Measurements from ENCODE around the gene PPP1R12B.
"Not testable (repeated sequence)": the region's sequence is repeated elsewhere in the genome, so short reads cannot be mapped to it uniquely, and the experiment has no call there.

The PPP1R12B gene

DNA sequence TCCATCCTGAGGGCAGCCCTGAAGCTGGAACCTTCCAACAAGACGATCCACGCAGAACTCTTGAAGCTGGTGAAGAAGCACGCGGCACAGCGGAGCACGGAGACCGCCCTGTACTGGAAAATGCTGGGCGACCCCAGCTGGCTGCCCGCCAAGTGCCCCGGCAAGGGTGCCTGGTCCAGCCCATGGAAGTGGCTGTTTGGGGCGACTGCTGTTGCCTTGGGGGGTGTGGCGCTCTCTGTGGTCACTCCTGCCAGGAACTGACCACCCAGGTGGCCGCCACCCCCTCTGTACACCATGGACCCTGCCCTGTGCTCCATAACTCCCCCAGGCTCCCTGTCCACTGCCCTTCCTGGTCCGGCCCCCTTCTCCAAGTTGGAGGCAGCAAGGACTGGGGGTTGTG lies 90.8 kb downstream of the PPP1R12B start:
- no peak for DNase-seq (ENCODE audit: low read depth)

GRCh38 chr1:202448140-202448539 lies 99.6 kb downstream of the PPP1R12B start:
- not testable (repeated sequence) for DNase-seq (ENCODE audit: low read depth)

- not testable (repeated sequence) for DNase-seq (ENCODE audit: low read depth)
Measured at GRCh38 chr1:202451641-202452040, 103.1 kb downstream of the PPP1R12B start.

- no peak for DNase-seq (ENCODE audit: low read depth)
Measured at GRCh38 chr1:202452508-202452907, 104.0 kb downstream of the PPP1R12B start.

GRCh38 chr1:202456372-202457169 lies 108.1 kb downstream of the PPP1R12B start:
- not testable (repeated sequence) for DNase-seq (ENCODE audit: low read depth)

DNA sequence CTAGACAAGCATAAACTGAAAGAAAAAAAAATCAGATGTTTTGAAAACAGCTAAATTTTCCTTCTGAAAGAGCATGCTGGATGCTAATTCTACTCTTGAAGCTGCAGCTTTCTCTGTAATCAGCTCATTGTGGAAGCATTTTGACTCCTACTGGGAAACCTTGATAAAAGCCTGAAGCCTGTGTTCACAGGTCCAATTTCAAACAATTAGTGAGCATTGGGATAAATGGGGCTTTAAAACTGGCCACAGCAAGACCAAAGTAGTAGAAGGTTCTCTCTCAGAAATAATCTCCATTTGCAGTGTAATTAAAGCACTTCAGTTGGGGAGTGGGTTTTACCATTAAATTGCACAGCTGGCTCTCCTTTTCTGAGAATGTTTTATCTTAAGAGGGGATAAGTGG lies 110.2 kb downstream of the PPP1R12B start:
- DNase-seq (ENCODE audit: low read depth): not testable (repeated sequence)

DNA sequence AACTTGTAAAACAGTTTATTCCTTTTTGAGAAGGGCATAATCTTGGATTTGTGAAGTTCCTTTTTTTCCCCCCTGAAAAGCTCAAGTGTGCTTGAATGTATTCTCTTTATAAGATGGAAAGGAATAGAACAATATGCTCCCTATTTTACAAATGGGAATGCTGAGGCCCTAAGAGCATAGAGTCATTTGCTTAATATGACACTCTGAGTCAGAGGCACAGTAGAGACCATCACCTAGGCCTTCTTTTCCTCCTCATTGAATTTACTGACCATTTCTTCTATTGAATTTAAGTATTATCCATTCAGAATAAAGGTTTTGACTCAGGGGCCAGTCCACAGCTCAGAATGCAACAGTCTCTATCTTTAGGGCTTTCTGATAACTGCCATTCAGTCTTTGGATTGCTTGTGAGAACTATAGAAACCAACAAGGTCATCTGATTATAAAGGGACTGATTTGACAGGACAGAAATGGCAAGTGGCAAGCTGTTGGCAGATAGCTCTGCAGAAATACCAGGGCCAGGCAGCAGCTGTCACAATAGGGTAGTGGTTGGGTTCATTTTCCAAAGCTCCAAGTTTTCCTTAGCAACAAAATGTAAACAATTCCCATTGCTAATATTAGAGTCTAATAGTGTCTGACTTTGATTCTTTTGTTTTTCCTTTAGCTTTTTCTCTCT lies 111.1 kb downstream of the PPP1R12B start:
- DNase-seq (ENCODE audit: low read depth): not testable (repeated sequence)

DNA sequence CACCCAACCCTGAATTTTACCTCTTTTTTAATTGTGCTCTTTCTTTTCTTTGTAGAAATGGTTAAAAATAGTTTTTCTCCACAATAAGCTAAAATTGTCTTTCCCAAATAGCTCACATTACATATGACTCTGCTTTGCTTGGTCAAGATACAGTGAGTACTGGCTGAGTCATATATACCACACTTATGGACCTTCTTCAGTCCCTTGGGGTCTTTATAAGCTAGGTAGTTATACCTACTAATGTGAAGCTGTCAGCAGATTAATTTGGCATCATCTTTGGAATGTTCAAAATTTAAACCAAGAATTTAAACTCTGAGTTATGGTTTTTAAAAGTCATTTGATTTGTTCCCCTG lies 111.6 kb downstream of the PPP1R12B start:
- DNase-seq (ENCODE audit: low read depth): not testable (repeated sequence)

DNA sequence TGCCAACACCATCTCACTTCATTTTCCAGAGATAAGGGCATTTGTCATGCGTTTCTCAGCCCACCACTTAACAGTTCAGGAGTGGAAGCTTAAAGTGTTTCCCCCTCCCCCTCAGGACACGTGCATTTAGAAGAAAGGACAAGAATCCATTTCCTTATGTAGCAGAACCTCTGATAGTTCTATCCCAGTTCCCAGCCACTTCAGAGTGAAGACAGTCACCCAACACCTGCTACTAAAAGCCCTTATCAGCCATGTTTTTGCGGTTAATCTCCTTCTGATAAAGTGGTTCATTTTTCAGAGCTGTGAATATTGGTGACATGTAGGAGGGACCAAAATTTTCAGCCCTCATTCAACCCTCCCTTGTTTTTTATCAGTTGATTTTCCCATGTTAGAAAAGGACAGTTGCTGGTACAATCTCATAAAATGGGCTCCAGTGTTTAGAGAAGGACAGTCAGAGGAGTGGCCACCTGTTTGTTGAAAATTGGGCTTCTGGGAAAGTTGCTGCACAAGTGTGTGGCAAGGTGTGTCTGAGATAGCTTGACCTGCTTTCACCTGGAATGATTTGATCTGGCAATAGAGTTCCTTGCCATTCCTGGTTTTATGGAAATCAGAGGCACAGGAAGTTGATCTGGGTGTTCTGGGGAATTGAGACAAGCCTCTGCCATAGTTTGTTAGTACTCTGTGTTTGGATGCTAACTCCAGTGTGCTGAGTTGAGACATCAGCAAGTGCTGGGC lies 114.0 kb downstream of the PPP1R12B start:
- no peak for DNase-seq (ENCODE audit: low read depth)

DNA sequence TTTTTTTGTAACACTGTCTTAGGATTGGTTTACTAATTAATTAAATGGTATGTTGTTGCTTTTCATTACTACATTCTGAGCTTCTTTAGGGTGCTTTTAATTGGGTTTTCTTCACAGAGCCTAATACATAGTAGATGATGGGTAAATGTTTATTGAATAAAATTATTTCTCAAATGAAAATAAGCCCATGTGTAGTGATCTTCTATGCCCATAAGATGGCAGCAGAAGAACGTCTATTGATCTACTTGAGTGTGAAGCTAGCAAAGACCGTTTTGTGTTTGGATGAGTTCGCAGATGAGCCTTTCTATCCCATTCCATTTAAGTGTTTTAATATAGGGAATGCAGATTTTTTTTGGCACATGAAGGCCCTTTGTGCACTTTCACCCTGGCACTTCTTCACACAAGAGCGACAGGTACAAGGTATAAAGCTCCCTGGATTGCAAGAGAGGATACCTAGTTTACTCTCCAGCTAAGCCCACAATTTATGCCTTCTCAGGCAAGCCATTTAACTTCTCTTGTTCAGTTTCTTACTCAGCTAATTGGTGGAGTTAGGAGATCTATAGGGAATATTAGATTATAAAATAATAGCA lies 115.7 kb downstream of the PPP1R12B start:
- DNase-seq (ENCODE audit: low read depth): not testable (repeated sequence)

DNA sequence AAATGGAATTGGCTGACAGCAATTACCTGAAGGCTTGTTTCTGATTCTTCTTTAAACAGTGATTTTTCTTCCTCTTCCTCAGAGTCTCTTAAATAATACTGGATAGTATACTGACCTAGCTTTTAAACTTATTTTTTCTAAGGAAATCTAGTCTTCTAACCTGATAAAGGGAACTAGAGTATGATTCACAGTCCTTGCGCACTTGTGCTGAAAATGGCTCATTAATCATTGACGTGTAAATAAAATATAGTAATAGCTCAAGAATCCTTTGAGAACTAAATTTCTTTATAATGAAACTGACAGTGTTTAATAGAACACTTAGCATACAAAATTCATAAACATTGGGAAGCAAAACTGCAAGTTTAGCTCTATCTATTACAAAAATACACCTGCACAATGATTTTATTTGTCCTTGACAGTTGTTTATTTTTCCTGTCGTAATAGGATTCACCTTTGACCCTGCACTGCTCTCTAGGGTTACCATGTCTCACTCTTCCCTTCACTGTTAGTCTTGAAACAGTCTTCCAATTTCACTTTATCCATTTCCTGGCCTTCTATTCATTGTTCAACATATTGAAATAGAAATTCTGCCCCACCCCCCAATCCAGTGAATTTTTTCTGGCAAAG lies 117.3 kb downstream of the PPP1R12B start:
- DNase-seq (ENCODE audit: low read depth): not testable (repeated sequence)

DNA sequence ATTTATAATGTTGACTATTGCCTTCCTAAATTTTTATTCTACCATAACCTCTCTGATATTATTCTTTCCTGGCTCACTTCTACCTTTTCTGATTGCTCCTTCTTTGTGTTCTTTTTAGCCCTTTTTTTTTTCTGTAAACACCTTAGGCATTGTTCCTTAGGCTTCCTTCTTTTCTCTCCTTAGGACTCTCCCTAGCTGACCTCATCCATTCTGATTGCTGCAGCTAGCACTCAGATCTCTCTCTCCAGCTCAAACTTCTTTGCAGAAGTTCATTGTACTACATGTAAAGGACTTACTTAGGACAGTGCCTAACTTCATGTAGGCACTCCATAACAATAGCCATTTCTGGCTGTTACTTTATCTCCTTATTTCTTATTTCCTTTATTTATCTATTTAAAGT lies 117.8 kb downstream of the PPP1R12B start:
- DNase-seq (ENCODE audit: low read depth): not testable (repeated sequence)

GRCh38 chr1:202467381-202467780 lies 118.9 kb downstream of the PPP1R12B start:
- DNase-seq (ENCODE audit: low read depth): not testable (repeated sequence)

- DNase-seq (ENCODE audit: low read depth): not testable (repeated sequence)
Measured at GRCh38 chr1:202468695-202469094, 120.2 kb downstream of the PPP1R12B start.

DNA sequence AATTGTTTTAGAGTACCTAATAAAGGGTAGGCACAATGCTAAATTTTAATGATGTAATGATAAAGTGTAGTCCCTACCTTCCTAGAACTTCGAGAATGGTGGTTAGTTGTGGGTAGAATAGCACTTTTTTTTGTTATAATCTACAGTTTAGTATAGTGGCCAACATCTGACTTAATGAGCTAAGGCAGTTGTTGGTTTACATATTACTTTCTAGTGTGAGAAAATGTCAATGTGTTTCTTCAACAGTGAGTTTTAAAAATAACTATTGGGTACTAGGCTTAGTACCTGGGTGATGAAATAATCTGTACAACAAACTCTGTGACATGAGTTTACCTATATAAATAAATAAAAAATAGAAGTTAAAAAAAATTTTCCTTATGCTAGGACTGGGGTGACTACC lies 120.6 kb downstream of the PPP1R12B start:
- not testable (repeated sequence) for DNase-seq (ENCODE audit: low read depth)

DNA sequence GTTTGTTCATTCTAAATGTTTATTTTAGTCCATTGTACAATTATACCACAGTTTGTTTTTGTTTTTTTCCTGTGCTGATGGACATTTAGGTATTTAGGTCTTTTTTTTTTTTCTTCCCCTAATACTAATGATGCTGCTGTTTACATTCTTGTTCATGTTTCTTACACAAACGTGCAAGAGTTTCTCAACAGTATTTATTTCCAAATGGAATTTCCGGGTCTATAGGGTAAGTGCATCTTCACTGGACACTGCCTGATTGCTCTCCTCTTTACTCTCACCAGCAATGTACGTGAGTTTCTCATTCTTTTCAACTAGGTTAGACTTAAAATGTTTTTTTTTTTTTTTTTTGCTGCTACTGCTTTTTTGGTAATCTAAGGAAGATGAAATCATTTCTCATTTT lies 122.7 kb downstream of the PPP1R12B start:
- DNase-seq (ENCODE audit: low read depth): no peak

GRCh38 chr1:202472347-202473124 lies 124.0 kb downstream of the PPP1R12B start:
- DNase-seq (ENCODE audit: low read depth): not testable (repeated sequence)

DNA sequence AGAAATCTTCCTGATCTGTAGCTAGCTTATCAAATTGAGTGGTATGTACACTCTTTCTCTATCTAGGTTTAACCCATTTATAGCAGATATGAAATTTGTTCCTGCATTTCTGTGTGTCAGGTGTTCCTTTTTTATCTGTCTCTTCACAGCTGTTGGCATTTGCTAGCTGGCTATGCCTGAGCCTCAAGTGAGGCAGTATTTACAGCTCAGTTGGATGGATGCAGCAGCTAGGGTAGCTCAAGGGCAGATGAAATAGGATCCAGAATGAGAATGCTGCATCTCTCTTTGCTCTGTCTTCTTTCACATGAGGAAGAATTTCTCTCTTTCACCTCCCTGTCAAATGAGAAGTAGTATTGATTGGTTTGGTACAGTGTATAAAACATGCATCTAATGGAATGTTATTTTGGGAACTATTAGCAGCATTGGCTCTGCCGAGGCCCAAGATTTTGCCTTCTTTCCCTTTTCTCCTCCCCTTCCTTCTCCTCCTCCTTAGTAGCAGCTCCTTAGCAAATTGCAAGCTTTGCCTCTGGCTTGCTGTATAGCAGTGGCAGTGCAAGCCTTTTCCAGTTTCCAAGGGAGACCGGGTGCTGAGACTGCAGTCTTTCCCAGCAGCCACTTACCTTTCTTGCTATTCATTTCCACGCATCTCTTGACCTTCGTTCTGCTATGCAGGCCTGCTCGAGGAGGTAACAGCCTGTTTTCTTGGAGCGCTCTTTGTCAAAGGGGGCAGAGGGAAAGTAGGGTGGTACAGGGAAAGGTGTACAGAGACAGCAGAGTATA lies 125.0 kb downstream of the PPP1R12B start:
- DNase-seq (ENCODE audit: low read depth): not testable (repeated sequence)

DNA sequence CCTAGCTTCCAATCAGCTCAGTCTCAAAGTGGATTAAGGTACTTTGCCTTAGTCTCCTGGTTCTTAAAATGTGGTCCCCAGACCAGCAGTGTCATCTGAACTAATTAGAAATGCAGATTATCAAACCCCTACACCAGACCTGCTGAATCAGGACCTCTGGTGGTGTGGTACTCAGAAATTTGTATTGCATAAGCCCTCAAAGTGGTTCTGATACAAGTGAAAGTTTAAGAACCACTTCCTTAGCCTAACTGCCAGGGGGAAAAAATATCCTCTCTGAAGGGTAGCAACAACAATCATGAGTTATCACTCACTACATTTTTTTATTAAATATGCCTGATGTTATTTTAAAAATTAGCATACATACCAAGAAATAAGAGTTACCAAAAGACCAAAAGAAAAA lies 131.2 kb downstream of the PPP1R12B start:
- not testable (repeated sequence) for DNase-seq (ENCODE audit: low read depth)

- DNase-seq (ENCODE audit: low read depth): not testable (repeated sequence)
Measured at GRCh38 chr1:202480640-202481039, 132.1 kb downstream of the PPP1R12B start.

Data from activated T-cell treated with anti-CD3 and anti-CD28 coated beads for 24 hours (primary cell).